ENCODE results near the gene TCEANC2. TPM values are rescaled to one million over a fixed set of nuclear protein-coding genes. Genes with fewer than 3 reads are reported as not detected.
A peak's percentile ranks its signal among the peaks of the same experiment; 100 is the strongest.
"Not testable (repeated sequence)": the region's sequence is repeated elsewhere in the genome, so short reads cannot be mapped to it uniquely, and the experiment has no call there.

The TCEANC2 gene
- total and polyA plus RNA-seq, 4 experiments from 2014 or later, result 3.5 to 13.1 (median 9.6) TPM

DNA sequence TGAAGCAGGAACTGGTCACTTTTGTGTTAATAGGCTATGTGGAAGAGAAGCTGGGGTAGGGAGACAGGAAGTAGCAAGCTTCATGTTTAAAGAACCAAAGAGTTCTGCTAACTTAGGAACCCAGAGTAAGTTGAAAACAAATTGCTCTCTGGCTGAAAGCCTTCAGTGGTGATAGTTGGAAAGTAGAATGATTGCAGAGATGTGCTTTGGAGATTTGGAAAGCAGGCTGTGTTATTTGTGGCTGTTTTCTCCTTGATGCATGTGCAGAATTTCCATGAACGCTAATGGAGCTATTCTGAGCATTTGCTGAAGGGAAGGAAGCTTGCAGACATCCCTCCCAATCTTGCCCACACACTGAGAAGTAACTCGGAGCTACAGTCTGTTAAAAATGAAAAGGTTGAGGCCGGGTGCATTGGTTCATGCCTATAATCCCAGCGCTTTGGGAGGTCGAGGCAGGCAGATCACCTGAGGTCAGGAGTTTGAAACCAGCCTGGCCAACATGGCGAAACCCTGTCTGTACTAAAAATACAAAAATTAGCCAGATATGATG, 45.7 kb downstream of the TCEANC2 start:
- Histone ChIP-seq H3K27ac (ENCODE audit: low read depth, low read length) (no peak overlapping the region), H3K9me3 (ENCODE audit: control insufficient read depth in 1 of 2, low read length in 2 of 2) (no peaks in the 10 kb centered on the region), H3K4me1 (ENCODE audit: insufficient read depth, low read length) (no peaks in the 10 kb centered on the region), H3K4me3 (ENCODE audit: low read length in 2 of 2) (no peak overlapping the region), H3K27me3 (ENCODE audit: insufficient read depth, low read length) (no peaks in the 10 kb centered on the region), H3K36me3 (ENCODE audit: insufficient read depth, low read length) (peaks cover 5% of the 10 kb centered on the region)
- Mint-ChIP-seq H3K27me3 (no peaks in the 10 kb centered on the region), H3K9me3 (peaks cover 0 to 2% (median 0%) of the 10 kb centered on the region in 8 donors), H3K4me3 (no peak overlapping the region), H3K36me3 (peaks cover 32 to 57% of the 10 kb centered on the region in 2 donors), H3K27ac (peak overlapping the region in 1 of 7 donors; percentile 3), H3K4me1 (peaks cover 0 to 9% (median 0%) of the 10 kb centered on the region in 4 donors)
- CTCF ChIA-PET (ENCODE audit: partially characterized antibody), result interaction anchor here (1.6 kb wide), 1 partner anchor 390 kb away, joined by 3 read pairs; no protein-coding TSS in a partner anchor
- intact Hi-C loops (cut with micrococcal nuclease), result no loop called here
- POLR2A ChIA-PET (ENCODE audit: partially characterized antibody), result no interaction called here
- DNase-seq, result no peak

DNA sequence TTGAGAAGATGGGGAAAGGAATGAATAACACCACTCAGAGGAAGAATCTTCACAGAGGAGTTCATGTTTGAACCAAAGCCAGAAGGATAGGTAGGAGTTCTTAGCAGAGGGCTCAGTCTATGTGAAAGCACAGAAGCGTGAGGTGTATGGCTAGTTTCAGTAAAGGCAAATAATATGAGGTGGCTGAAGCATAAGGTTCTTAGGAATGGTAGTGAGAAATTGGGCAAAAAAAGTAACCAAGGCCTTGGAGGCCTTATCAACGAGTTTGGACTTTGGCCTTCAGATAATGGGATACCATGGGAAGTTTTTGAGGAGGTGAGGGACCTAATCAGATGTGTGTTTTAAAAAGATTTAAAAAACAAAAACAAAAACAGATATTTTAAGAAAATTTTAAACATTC, 47.1 kb downstream of the TCEANC2 start:
- Histone ChIP-seq H3K27me3 (ENCODE audit: insufficient read depth, low read length) (no peaks in the 10 kb centered on the region), H3K9me3 (ENCODE audit: control insufficient read depth in 1 of 2, low read length in 2 of 2) (no peaks in the 10 kb centered on the region), H3K4me1 (ENCODE audit: insufficient read depth, low read length) (no peaks in the 10 kb centered on the region), H3K36me3 (ENCODE audit: insufficient read depth, low read length) (peaks cover 5% of the 10 kb centered on the region), H3K27ac (ENCODE audit: low read depth, low read length) (no peak overlapping the region), H3K4me3 (ENCODE audit: low read length in 2 of 2) (no peak overlapping the region)
- H3K4me3 Mint-ChIP-seq, result no peak overlapping the region
- H3K4me1 Mint-ChIP-seq, result peaks cover 0 to 7% (median 0%) of the 10 kb centered on the region in 4 donors
- CTCF ChIA-PET (ENCODE audit: partially characterized antibody), result no interaction called here
- peak overlapping the region in 1 of 7 donors; percentile 14 for H3K27ac Mint-ChIP-seq
- intact Hi-C loops (cut with micrococcal nuclease), result no loop called here
- H3K27me3 Mint-ChIP-seq, result no peaks in the 10 kb centered on the region
- H3K36me3 Mint-ChIP-seq, result peaks cover 28 to 57% of the 10 kb centered on the region in 2 donors
- H3K9me3 Mint-ChIP-seq, result peaks cover 0 to 2% (median 0%) of the 10 kb centered on the region in 8 donors
- no peak for DNase-seq
- POLR2A ChIA-PET (ENCODE audit: partially characterized antibody), result no interaction called here

DNA sequence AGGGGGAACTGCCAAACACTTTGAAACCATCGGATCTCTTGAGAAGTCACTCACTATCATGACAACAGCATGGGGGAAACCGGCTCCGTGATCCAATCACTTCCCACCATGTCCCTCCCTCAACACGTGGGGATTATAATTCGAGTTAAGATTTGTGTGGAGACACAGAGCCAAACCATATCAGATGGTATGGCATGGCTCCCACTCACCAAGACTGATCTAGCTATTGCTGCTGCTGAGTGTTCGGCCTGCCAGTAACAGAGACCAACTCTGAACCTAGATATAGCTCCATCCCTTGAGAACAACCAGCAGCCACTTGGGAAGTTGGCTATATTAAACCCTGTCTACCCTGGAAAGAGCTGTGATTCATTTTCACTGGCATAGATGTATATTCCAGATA, 50.0 kb downstream of the TCEANC2 start:
- H3K9me3 Mint-ChIP-seq, result peaks cover 0 to 2% (median 0%) of the 10 kb centered on the region in 8 donors
- H3K36me3 ChIP-seq (ENCODE audit: insufficient read depth, low read length), result no peaks in the 10 kb centered on the region
- CTCF ChIA-PET (ENCODE audit: partially characterized antibody), result interaction anchor here (0.6 kb wide), 1 partner anchor 560 kb away, joined by 3 read pairs; no protein-coding TSS in a partner anchor
- POLR2A ChIA-PET (ENCODE audit: partially characterized antibody), result no interaction called here
- peaks cover 12 to 34% of the 10 kb centered on the region in 2 donors for H3K36me3 Mint-ChIP-seq
- H3K4me3 ChIP-seq (ENCODE audit: low read length in 2 of 2), result no peak overlapping the region
- no peaks in the 10 kb centered on the region for H3K27me3 Mint-ChIP-seq
- H3K4me3 Mint-ChIP-seq, result no peak overlapping the region
- H3K4me1 Mint-ChIP-seq, result peaks cover 0 to 7% (median 0%) of the 10 kb centered on the region in 4 donors
- H3K9me3 ChIP-seq (ENCODE audit: control insufficient read depth in 1 of 2, low read length in 2 of 2), result no peaks in the 10 kb centered on the region
- H3K27ac ChIP-seq (ENCODE audit: low read depth, low read length), result no peak overlapping the region
- DNase-seq, result no peak
- H3K27me3 ChIP-seq (ENCODE audit: insufficient read depth, low read length), result no peaks in the 10 kb centered on the region
- no peaks in the 10 kb centered on the region for H3K4me1 ChIP-seq (ENCODE audit: insufficient read depth, low read length)
- intact Hi-C loops (cut with micrococcal nuclease), result no loop called here
- H3K27ac Mint-ChIP-seq, result no peak overlapping the region

DNA sequence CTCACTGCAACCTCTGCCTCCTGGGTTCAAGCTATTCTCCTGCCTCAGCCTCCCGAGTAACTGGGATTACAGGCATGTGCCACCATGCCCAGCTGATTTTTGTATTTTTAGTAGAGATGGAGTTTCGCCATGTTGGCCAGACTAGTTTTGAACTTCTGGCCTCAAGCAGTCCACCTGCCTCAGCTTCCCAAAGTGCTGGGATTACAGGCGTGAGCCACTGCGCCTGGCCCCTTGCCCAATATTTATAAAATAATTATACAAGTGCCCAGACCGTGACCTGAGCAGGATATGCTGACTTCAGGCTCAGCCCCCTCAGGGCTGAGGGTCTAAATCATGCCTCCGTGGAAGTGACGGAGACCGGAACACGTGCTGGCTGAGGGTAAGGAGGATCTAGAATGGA, 51.2 kb downstream of the TCEANC2 start:
- CTCF ChIA-PET (ENCODE audit: partially characterized antibody), result interaction anchor here (0.6 kb wide), 1 partner anchor 10 kb away, joined by 3 read pairs; no protein-coding TSS in a partner anchor
- H3K27ac Mint-ChIP-seq, H3K27me3 Mint-ChIP-seq: not testable (repeated sequence)

DNA sequence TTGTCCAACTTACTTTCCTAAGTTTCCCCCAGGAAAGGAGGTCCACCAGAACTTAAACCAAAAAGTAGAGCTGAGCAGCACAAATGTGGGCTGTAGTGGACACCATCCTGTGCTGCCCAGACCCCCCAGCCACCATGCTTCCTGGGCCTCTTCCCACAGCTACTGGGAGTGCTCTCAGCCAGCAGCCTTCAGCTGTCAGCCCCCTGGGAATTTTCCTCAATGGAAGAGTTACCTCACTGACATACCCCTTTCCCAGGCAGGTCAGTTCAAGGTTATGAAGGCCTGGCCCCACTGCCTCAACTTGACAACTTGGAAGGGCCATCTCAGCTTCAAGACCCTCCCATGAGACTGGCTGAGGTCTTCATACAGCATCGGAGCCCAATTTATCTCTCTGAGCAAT, 51.7 kb downstream of the TCEANC2 start:
- no peak overlapping the region for H3K27ac ChIP-seq (ENCODE audit: low read depth, low read length)
- no peak for DNase-seq
- peaks cover 0 to 2% (median 0%) of the 10 kb centered on the region in 8 donors for H3K9me3 Mint-ChIP-seq
- H3K27ac Mint-ChIP-seq, result no peak overlapping the region
- H3K4me1 ChIP-seq (ENCODE audit: insufficient read depth, low read length), result no peaks in the 10 kb centered on the region
- no peaks in the 10 kb centered on the region for H3K27me3 ChIP-seq (ENCODE audit: insufficient read depth, low read length)
- H3K27me3 Mint-ChIP-seq, result no peaks in the 10 kb centered on the region
- intact Hi-C loops (cut with micrococcal nuclease), result no loop called here
- ChIA-PET POLR2A (ENCODE audit: partially characterized antibody) (interaction anchor here (0.6 kb wide), 1 partner anchor 21 kb away, joined by 3 read pairs; no protein-coding TSS in a partner anchor), CTCF (ENCODE audit: partially characterized antibody) (interaction anchor here (0.6 to 1.3 kb wide), 2 partner anchors 10 to 385 kb away, joined by 3 read pairs; no protein-coding TSS in a partner anchor)
- no peaks in the 10 kb centered on the region for H3K9me3 ChIP-seq (ENCODE audit: control insufficient read depth in 1 of 2, low read length in 2 of 2)
- peaks cover 0 to 5% (median 0%) of the 10 kb centered on the region in 4 donors for H3K4me1 Mint-ChIP-seq
- H3K36me3 Mint-ChIP-seq, result peaks cover 4 to 26% of the 10 kb centered on the region in 2 donors
- H3K36me3 ChIP-seq (ENCODE audit: insufficient read depth, low read length), result no peaks in the 10 kb centered on the region
- H3K4me3 Mint-ChIP-seq, result no peak overlapping the region
- H3K4me3 ChIP-seq (ENCODE audit: low read length in 2 of 2), result no peak overlapping the region

More for the DNA sequence above, 51.2 kb downstream of the TCEANC2 start:
- H3K27ac ChIP-seq (ENCODE audit: low read depth, low read length); H3K4me3 Mint-ChIP-seq; H3K36me3 ChIP-seq (ENCODE audit: insufficient read depth, low read length); DNase-seq; H3K9me3 ChIP-seq (ENCODE audit: control insufficient read depth in 1 of 2, low read length in 2 of 2); intact Hi-C loops (cut with micrococcal nuclease); POLR2A ChIA-PET (ENCODE audit: partially characterized antibody); H3K4me1 ChIP-seq (ENCODE audit: insufficient read depth, low read length); H3K4me1 Mint-ChIP-seq; H3K4me3 ChIP-seq (ENCODE audit: low read length in 2 of 2); H3K9me3 Mint-ChIP-seq; H3K27me3 ChIP-seq (ENCODE audit: insufficient read depth, low read length): not testable (repeated sequence)
- H3K36me3 Mint-ChIP-seq, result peaks cover 4 to 26% of the 10 kb centered on the region in 2 donors

DNA sequence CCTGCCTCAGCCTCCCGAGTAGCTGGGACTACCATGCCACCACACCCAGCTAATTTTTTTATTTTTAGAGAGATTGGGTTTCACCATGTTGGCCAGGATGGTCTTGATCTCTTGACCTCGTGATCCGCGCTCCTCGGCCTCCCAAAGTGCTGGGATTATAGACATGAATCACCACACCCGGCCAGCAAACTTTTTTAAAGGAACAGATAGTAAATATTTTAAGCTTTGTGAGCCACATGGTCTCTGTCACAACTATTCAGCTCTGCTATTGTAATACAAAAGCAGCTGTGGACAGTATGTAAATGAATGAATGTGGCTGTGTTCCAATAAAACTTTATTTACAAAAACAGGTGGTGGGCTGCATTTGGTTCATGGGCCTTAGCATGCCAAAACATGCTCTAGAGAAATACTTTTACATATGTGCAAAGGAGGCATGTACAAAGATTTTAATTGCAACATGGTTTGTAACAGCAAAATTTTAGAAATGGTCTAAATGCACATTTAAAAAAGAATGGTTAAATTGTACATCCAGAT, 52.4 kb downstream of the TCEANC2 start:
- intact Hi-C loops (cut with micrococcal nuclease), result no loop called here
- no peak overlapping the region for H3K27ac Mint-ChIP-seq
- CTCF ChIA-PET (ENCODE audit: partially characterized antibody), result interaction anchor here (1.3 kb wide), 1 partner anchor 384 kb away, joined by 3 read pairs; no protein-coding TSS in a partner anchor

DNA sequence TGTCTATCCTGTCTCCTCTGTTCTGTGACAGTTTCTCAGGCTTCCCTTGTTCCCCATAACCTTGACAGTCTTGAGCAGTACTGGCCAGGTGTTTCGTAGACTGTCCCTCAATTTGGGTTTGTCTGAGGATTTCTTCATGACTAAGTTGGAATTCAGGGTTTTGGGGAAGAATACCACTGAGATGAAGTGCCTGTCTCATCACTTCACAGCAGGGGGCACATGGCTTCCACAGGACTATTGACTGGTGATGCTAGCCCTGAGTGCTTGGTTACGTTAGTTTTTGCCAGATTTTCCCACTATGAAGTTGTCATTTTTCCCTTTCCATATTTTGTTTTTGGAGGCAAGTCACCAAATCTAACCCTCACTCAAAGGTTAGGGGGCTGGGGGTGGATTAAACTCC, 53.7 kb downstream of the TCEANC2 start:
- POLR2A ChIA-PET (ENCODE audit: partially characterized antibody), result no interaction called here
- no peaks in the 10 kb centered on the region for H3K4me1 ChIP-seq (ENCODE audit: insufficient read depth, low read length)
- H3K9me3 ChIP-seq (ENCODE audit: control insufficient read depth in 1 of 2, low read length in 2 of 2), result no peaks in the 10 kb centered on the region
- H3K4me3 Mint-ChIP-seq, result no peak overlapping the region
- intact Hi-C loops (cut with micrococcal nuclease), result no loop called here
- no peak overlapping the region for H3K4me3 ChIP-seq (ENCODE audit: low read length in 2 of 2)
- H3K9me3 Mint-ChIP-seq, result no peaks in the 10 kb centered on the region
- H3K27me3 ChIP-seq (ENCODE audit: insufficient read depth, low read length), result no peaks in the 10 kb centered on the region
- CTCF ChIA-PET (ENCODE audit: partially characterized antibody), result no interaction called here
- no peak for DNase-seq
- H3K27ac ChIP-seq (ENCODE audit: low read depth, low read length), result no peak overlapping the region
- H3K36me3 ChIP-seq (ENCODE audit: insufficient read depth, low read length), result no peaks in the 10 kb centered on the region
- no peak overlapping the region for H3K27ac Mint-ChIP-seq
- H3K36me3 Mint-ChIP-seq, result peaks cover 0 to 10% of the 10 kb centered on the region in 2 donors
- no peaks in the 10 kb centered on the region for H3K4me1 Mint-ChIP-seq
- no peaks in the 10 kb centered on the region for H3K27me3 Mint-ChIP-seq

More for the DNA sequence above, 52.4 kb downstream of the TCEANC2 start:
- H3K27ac ChIP-seq (ENCODE audit: low read depth, low read length), result no peak overlapping the region
- peaks cover 4 to 20% of the 10 kb centered on the region in 2 donors for H3K36me3 Mint-ChIP-seq
- POLR2A ChIA-PET (ENCODE audit: partially characterized antibody), result no interaction called here
- H3K9me3 Mint-ChIP-seq, result no peaks in the 10 kb centered on the region
- no peaks in the 10 kb centered on the region for H3K4me1 Mint-ChIP-seq
- H3K4me1 ChIP-seq (ENCODE audit: insufficient read depth, low read length), result no peaks in the 10 kb centered on the region
- no peak for DNase-seq
- no peak overlapping the region for H3K4me3 ChIP-seq (ENCODE audit: low read length in 2 of 2)
- H3K27me3 ChIP-seq (ENCODE audit: insufficient read depth, low read length), result no peaks in the 10 kb centered on the region
- H3K27me3 Mint-ChIP-seq, result no peaks in the 10 kb centered on the region
- H3K36me3 ChIP-seq (ENCODE audit: insufficient read depth, low read length), result no peaks in the 10 kb centered on the region
- no peaks in the 10 kb centered on the region for H3K9me3 ChIP-seq (ENCODE audit: control insufficient read depth in 1 of 2, low read length in 2 of 2)
- H3K4me3 Mint-ChIP-seq, result no peak overlapping the region
